HFFc6 (cell line): ENCODE data around the gene COG6. TPM values are rescaled to one million over a fixed set of nuclear protein-coding genes. Genes with fewer than 3 reads are reported as not detected.

Experiments used
- DNase-seq: peaks from one replicate; pipeline ENCODE4 v3.0.0-alpha.2; 2018
- H3K27ac Mint-ChIP-seq: 2 replicates; pipeline ENCODE4 v1.8.0; 2020; ENCODE audit warnings: mild to moderate bottlenecking, mixed read lengths
- H3K27me3 Mint-ChIP-seq: 2 replicates; pipeline ENCODE4 v1.8.0; 2021; ENCODE audit warnings: mild to moderate bottlenecking, moderate library complexity, mixed read lengths; ENCODE audit not compliant: insufficient read depth
- H3K36me3 Mint-ChIP-seq: 2 replicates; pipeline ENCODE4 v1.8.0; 2021; ENCODE audit warnings: low read depth, mixed read lengths
- H3K4me1 Mint-ChIP-seq: 2 replicates; pipeline ENCODE4 v1.8.0; 2020; ENCODE audit warnings: low read depth, mixed read lengths
- H3K4me3 Mint-ChIP-seq: 2 replicates; pipeline ENCODE4 v1.8.0; 2020; ENCODE audit warnings: mild to moderate bottlenecking, moderate library complexity, mixed read lengths
- H3K9me3 Mint-ChIP-seq: 2 replicates; pipeline ENCODE4 v1.8.0; 2020; ENCODE audit warnings: mild to moderate bottlenecking, mixed read lengths
- CTCF ChIP-seq: fragments of 200-600 bp; sonication (generic); IDR thresholded peaks from 2 replicates; pipeline ENCODE4 v1.5.0; 2021; ENCODE audit warnings: antibody characterized with exemption, mild to moderate bottlenecking
- total RNA-seq, 6 experiments: library from RNA; stranded (reverse); fragmentation: NEBNext Ultra II Directional; extraction: Animal tissue kit (Norgen Biotek cat#: 25700); gene quantifications; 2 replicates in 1 of 6; 3 replicates in 5 of 6; pipeline ENCODE4 v1.2.3, GENCODE V29; 2021

COG6 gene
- total RNA-seq, 6 experiments from 2014 or later = 43.1 to 56.0 (median 47.2) TPM

GRCh38 chr13:39760521-39760920 lies 105.1 kb downstream of the COG6 start:
- no peak overlapping the region for H3K27ac Mint-ChIP-seq
- H3K27me3 Mint-ChIP-seq = no peaks in the 10 kb centered on the region
- H3K4me1 Mint-ChIP-seq = no peaks in the 10 kb centered on the region
- TF ChIP-seq CTCF = no peak
- no peak overlapping the region for H3K4me3 Mint-ChIP-seq
- DNase-seq = no peak
- H3K9me3 Mint-ChIP-seq = no peaks in the 10 kb centered on the region
- peaks cover 13% of the 10 kb centered on the region; the same call in 1 of the 2 replicates for H3K36me3 Mint-ChIP-seq

- no peak overlapping the region for H3K27ac Mint-ChIP-seq
- TF ChIP-seq CTCF = peak; percentile 56
- H3K4me1 Mint-ChIP-seq = peaks cover 7% of the 10 kb centered on the region
- H3K9me3 Mint-ChIP-seq = no peaks in the 10 kb centered on the region
- no peaks in the 10 kb centered on the region for H3K27me3 Mint-ChIP-seq
- H3K36me3 Mint-ChIP-seq = no peaks in the 10 kb centered on the region
- H3K4me3 Mint-ChIP-seq = no peak overlapping the region
- no peak for DNase-seq
These were observed 110.5 kb downstream of the COG6 start for GRCh38 chr13:39765801-39766463.

GRCh38 chr13:39766464-39767158 lies 111.1 kb downstream of the COG6 start:
- no peaks in the 10 kb centered on the region for H3K27me3 Mint-ChIP-seq
- peaks cover 7% of the 10 kb centered on the region for H3K4me1 Mint-ChIP-seq
- no peak overlapping the region for H3K27ac Mint-ChIP-seq
- H3K9me3 Mint-ChIP-seq = no peaks in the 10 kb centered on the region
- H3K4me3 Mint-ChIP-seq = no peak overlapping the region
- DNase-seq = no peak
- H3K36me3 Mint-ChIP-seq = no peaks in the 10 kb centered on the region
- TF ChIP-seq CTCF = no peak

- H3K4me1 Mint-ChIP-seq = peaks cover 12% of the 10 kb centered on the region
- no peak for DNase-seq
- no peaks in the 10 kb centered on the region for H3K27me3 Mint-ChIP-seq
- no peak for TF ChIP-seq CTCF
- no peaks in the 10 kb centered on the region for H3K36me3 Mint-ChIP-seq
- no peak overlapping the region for H3K27ac Mint-ChIP-seq
- no peaks in the 10 kb centered on the region for H3K9me3 Mint-ChIP-seq
- H3K4me3 Mint-ChIP-seq = no peak overlapping the region
These were observed 112.5 kb downstream of the COG6 start for GRCh38 chr13:39767791-39768517.

- H3K36me3 Mint-ChIP-seq = no peaks in the 10 kb centered on the region
- H3K9me3 Mint-ChIP-seq = no peaks in the 10 kb centered on the region
- no peak overlapping the region for H3K27ac Mint-ChIP-seq
- TF ChIP-seq CTCF = no peak
- peaks cover 22% of the 10 kb centered on the region for H3K4me1 Mint-ChIP-seq
- no peak overlapping the region for H3K4me3 Mint-ChIP-seq
- no peaks in the 10 kb centered on the region for H3K27me3 Mint-ChIP-seq
- no peak for DNase-seq
These were observed 113.5 kb downstream of the COG6 start for GRCh38 chr13:39768962-39769361.
